K562 (cell line): ENCODE results near the gene TAF4. TPM values are rescaled to one million over a fixed set of nuclear protein-coding genes. Genes with fewer than 3 reads are reported as not detected.

Source experiments
- ATF1 ChIP-seq, 2 experiments: fragments of 450-650 bp in 1 of 2; IDR thresholded peaks; 2 replicates each; pipeline ENCODE4 v1.6.1; 2016; ENCODE audit warnings: missing compliant biosample characterization in 1 of 2, missing genetic modification characterization in 1 of 2
- CHD7 ChIP-seq: fragments of 200-600 bp; sonication (generic); IDR thresholded peaks from one replicate; pipeline ENCODE4 v1.6.1; 2012; ENCODE audit warnings: mild to moderate bottlenecking, low read depth, low read length, inconsistent platforms
- ELF2 ChIP-seq: fragments of 250-450 bp; sonication (Bioruptor Pico); IDR thresholded peaks from 2 replicates; pipeline ENCODE4 v1.5.0; 2021; ENCODE audit warnings: mild to moderate bottlenecking
- PATZ1 ChIP-seq: fragments of 250-450 bp; sonication (Bioruptor Pico); IDR thresholded peaks from 2 replicates; pipeline ENCODE4 v1.5.0; 2020; ENCODE audit warnings: mild to moderate bottlenecking, borderline replicate concordance
- ZFP91 ChIP-seq: sonication (generic); formaldehyde crosslinking; IDR thresholded peaks from 2 replicates; pipeline ENCODE4 v1.8.0; 2022; ENCODE audit warnings: mild to moderate bottlenecking, missing genetic modification reagents
- ZMIZ1 ChIP-seq, 2 experiments: fragments of 150-350 bp in 1 of 2; IDR thresholded peaks; 2 replicates each; pipeline ENCODE4 v1.6.1; 2012 to 2016; ENCODE audit warnings: low read depth in 2 of 2, low read length in 2 of 2, mild to moderate bottlenecking in 1 of 2, moderate library complexity in 1 of 2
- polyA plus RNA-seq, 8 experiments: library from polyadenylated mRNA; depleted of rRNA in 4 of 8; stranded (reverse) in 5 of 8; unstranded in 3 of 8; fragments of >200 nt; fragmentation: Nextera tagmentation in 2 of 8; fragmentation: Illumina TruSeq in 1 of 8; extraction: Ambion mirVana in 2 of 8; extraction: Trizol in 1 of 8; gene quantifications; 2 replicates each; pipeline versions ENCODE4 v1.2.1 to v1.2.3, GENCODE V29; 2011 to 2014; ENCODE audit warnings: inconsistent platforms in 1 of 8, missing spikeins in 1 of 8
- total RNA-seq, 7 experiments: library from RNA; depleted of rRNA in 6 of 7; stranded (reverse); fragments of >200 nt in 6 of 7; fragmentation: Illumina TruSeq in 2 of 7; extraction: Trizol in 2 of 7; gene quantifications; 2 replicates each; pipeline versions ENCODE4 v1.2.1 to v1.2.3, GENCODE V29; 2011 to 2021; ENCODE audit warnings: low replicate concordance in 1 of 7

The TAF4 gene
- total and polyA plus RNA-seq, 9 of the 15 experiments (the other 6 are each of a cell fraction or from before 2014, with no cell fraction given), result 0.44 to 28.3 (median 5.6) TPM

- no peak for TF ChIP-seq ZMIZ1 (IDR thresholded peaks at IDR 0.05; ENCODE audit: low read depth in 2 of 2, low read length in 2 of 2)
- no peak for TF ChIP-seq PATZ1 (CRISPR knock-in tag)
- TF ChIP-seq ZFP91 (CRISPR knock-in tag), result no peak
- TF ChIP-seq ATF1 (CRISPR knock-in tag; IDR thresholded peaks at IDR 0.05), result peak; percentile 62; the same call in 1 of the 2 replicates
- peak; percentile 97 for TF ChIP-seq ATF1 (tag; IDR thresholded peaks at IDR 0.05)
- TF ChIP-seq ELF2, result no peak
- no peak for TF ChIP-seq CHD7
Observed at GRCh38 chr20:62088258-62089127, 22.8 kb upstream of the TAF4 start (continued).
